A549 (cell line): Measurements from ENCODE around the gene SFTPD. TPM values are rescaled to one million over a fixed set of nuclear protein-coding genes. Genes with fewer than 3 reads are reported as not detected.
"Not testable (repeated sequence)": the region's sequence is repeated elsewhere in the genome, so short reads cannot be mapped to it uniquely, and the experiment has no call there.

Source experiments
- ATAC-seq, 2 experiments: fragments of 200-7000 bp in 1 of 2; fragments of >200 bp in 1 of 2; cut with Nextera tagmentation in 1 of 2; cut with Tn5 transposase in 1 of 2; 3 replicates each; pipeline versions ENCODE4 v1.8.0 to v1.9.1; 2018 to 2020; ENCODE audit warnings: mild to moderate bottlenecking in 1 of 2, moderate library complexity in 1 of 2
- CTCF ChIA-PET: fragments of 300-600 bp; sonication (Branson Sonifier 250); formaldehyde crosslinking; extraction: SDS; loops from one replicate; lab custom pipeline; 2021; ENCODE audit warnings: antibody characterized with exemption, inconsistent platforms; lab: Yijun Ruan, JAX
- POLR2A ChIA-PET: fragments of 350-600 bp; formaldehyde crosslinking; extraction: SDS; loops from one replicate; lab custom pipeline; 2021; ENCODE audit warnings: antibody characterized with exemption, inconsistent platforms; lab: Yijun Ruan, JAX
- DNase-seq, 2 experiments: peaks; one replicate each; pipeline versions ENCODE4 v3.0.0 to v3.0.0-alpha.2; 2011 to 2016; ENCODE audit warnings: low read depth in 1 of 2, low spot score in 1 of 2
- FAIRE-seq: peaks from 2 replicates; lab custom pipeline; 2011; peaks lifted over from hg19 to GRCh38; lab: Jason Lieb, UNC
- H3K27ac ChIP-seq, 2 experiments: fragments of >200 bp; sonication (Bioruptor Twin); formaldehyde crosslinking; 3 replicates each; pipeline ENCODE4 v1.5.1; 2016 to 2017
- H3K4me1 ChIP-seq: fragments of >200 bp; sonication (Bioruptor Twin); formaldehyde crosslinking; 3 replicates; pipeline ENCODE4 v1.6.1; 2016
- H3K4me2 ChIP-seq: fragments of >200 bp; sonication (Bioruptor Twin); formaldehyde crosslinking; 3 replicates; pipeline ENCODE4 v1.6.1; 2016
- H3K4me3 ChIP-seq: fragments of >200 bp; sonication (Bioruptor Twin); formaldehyde crosslinking; 3 replicates; pipeline ENCODE4 v1.5.1; 2016
- H3K9me3 ChIP-seq: fragments of >200 bp; sonication (Bioruptor Twin); formaldehyde crosslinking; 3 replicates; pipeline ENCODE4 v1.6.1; 2016
- ATOH8 ChIP-seq: fragments of 250-450 bp; sonication (Bioruptor Pico); IDR thresholded peaks from 2 replicates; pipeline ENCODE4 v1.5.0; 2020; ENCODE audit warnings: low read depth, mild to moderate bottlenecking, moderate library complexity
- EP300 ChIP-seq, 2 experiments: fragments of >200 bp; sonication (Bioruptor Twin); formaldehyde crosslinking; IDR thresholded peaks; 2 replicates in 1 of 2; 3 replicates in 1 of 2; pipeline ENCODE4 v1.6.1; 2016 to 2017
- HES2 ChIP-seq: fragments of >200 bp; sonication (Bioruptor Twin); formaldehyde crosslinking; IDR thresholded peaks from 2 replicates; pipeline ENCODE4 v1.6.1; 2016
- HEYL ChIP-seq: fragments of 250-450 bp; sonication (Bioruptor Pico); IDR thresholded peaks from 2 replicates; pipeline ENCODE4 v1.8.0; 2021; ENCODE audit warnings: mild to moderate bottlenecking, moderate library complexity
- HMGXB4 ChIP-seq: fragments of 250-450 bp; sonication (Bioruptor Pico); IDR thresholded peaks from 2 replicates; pipeline ENCODE4 v1.5.0; 2021; ENCODE audit warnings: mild to moderate bottlenecking, moderate library complexity, borderline replicate concordance
- HOXB13 ChIP-seq: fragments of 250-450 bp; sonication (Bioruptor Pico); IDR thresholded peaks from 2 replicates; pipeline ENCODE4 v1.5.0; 2020; ENCODE audit warnings: low read depth, mild to moderate bottlenecking, moderate library complexity
- JUN ChIP-seq, 2 experiments: fragments of >200 bp; sonication (Bioruptor Twin); formaldehyde crosslinking; IDR thresholded peaks; 2 replicates in 1 of 2; 3 replicates in 1 of 2; pipeline ENCODE4 v1.6.1; 2016 to 2017
- MAFK ChIP-seq: fragments of 450-650 bp; IDR thresholded peaks from 2 replicates; pipeline ENCODE4 v1.6.1; 2014; ENCODE audit not compliant: partially characterized antibody
- MYC ChIP-seq: IDR thresholded peaks from 2 replicates; pipeline ENCODE4 v1.6.1; 2012; ENCODE audit warnings: mild to moderate bottlenecking, inconsistent platforms, low read length, improper control_type of control experiment, borderline replicate concordance
- NR3C1 ChIP-seq: fragments of >200 bp; sonication (Bioruptor Twin); formaldehyde crosslinking; IDR thresholded peaks from 3 replicates; pipeline ENCODE4 v1.6.1; 2017
- PBX3 ChIP-seq: IDR thresholded peaks from 2 replicates; pipeline ENCODE4 v1.6.1; 2012
- PHF8 ChIP-seq: fragments of 200-600 bp; sonication (generic); IDR thresholded peaks from 2 replicates; pipeline ENCODE4 v1.6.1; 2016; ENCODE audit warnings: low read depth, mild to moderate bottlenecking, antibody characterized with exemption, moderate library complexity, borderline replicate concordance
- RNF2 ChIP-seq: fragments of 200-600 bp; sonication (generic); IDR thresholded peaks from 2 replicates; pipeline ENCODE4 v1.6.1; 2016; ENCODE audit warnings: low read depth, mild to moderate bottlenecking, antibody characterized with exemption, moderate library complexity, borderline replicate concordance
- WGBS: methylation state at CpG from one replicate; pipeline ENCODE4 v1.1.6; 2017; ENCODE audit errors: missing lambda C conversion rate; 5-methylcytosine and 5-hydroxymethylcytosine counted together
- polyA plus RNA-seq, 4 experiments: library from polyadenylated mRNA; depleted of rRNA in 3 of 4; stranded (reverse); fragments of >200 nt; fragmentation: RNase III in 1 of 4; extraction: RNeasy Plus Mini Kit Qiagen cat#74134 plus additional on column Dnase treatment in 1 of 4; gene quantifications; 2 replicates in 3 of 4; 3 replicates in 1 of 4; pipeline ENCODE4 v1.2.3, GENCODE V29; 2011 to 2017

SFTPD gene
- polyA plus RNA-seq, 2 of the 4 experiments (the other 2 are of a cell fraction), result 0.17 to 0.19 TPM

GRCh38 chr10:79898597-79899325, 50.1 kb downstream of the SFTPD start:
- H3K4me1 ChIP-seq, result no peaks in the 10 kb centered on the region
- ChIA-PET CTCF (no interaction called here), POLR2A (no interaction called here)
- TF ChIP-seq HEYL (no peak), RNF2 (no peak), HMGXB4 (CRISPR knock-in tag) (no peak), EP300 (IDR thresholded peaks at IDR 0.05) (no peak), JUN (IDR thresholded peaks at IDR 0.05) (no peak), PHF8 (no peak), MYC (no peak), HOXB13 (CRISPR knock-in tag) (no peak), NR3C1 (no peak), HES2 (no peak), MAFK (no peak)
- no peak for DNase-seq
- no peaks in the 10 kb centered on the region for H3K9me3 ChIP-seq
- no peak overlapping the region for H3K4me2 ChIP-seq
- WGBS, result 45% methylated on average over 3 of the region's 3 CpGs
- no peak for FAIRE-seq
- no peak overlapping the region for H3K4me3 ChIP-seq
- no peak overlapping the region for H3K27ac ChIP-seq
- no peak for ATAC-seq

GRCh38 chr10:79892896-79893295, 56.0 kb downstream of the SFTPD start:
- H3K9me3 ChIP-seq, H3K4me3 ChIP-seq, H3K4me2 ChIP-seq, DNase-seq, POLR2A ChIA-PET, ATAC-seq, FAIRE-seq, H3K27ac ChIP-seq, CTCF ChIA-PET, H3K4me1 ChIP-seq: not testable (repeated sequence)
- 75% methylated on average over 17 of the region's 17 CpGs for WGBS

GRCh38 chr10:79890469-79890868, 58.4 kb downstream of the SFTPD start:
- FAIRE-seq, result no peak

GRCh38 chr10:79888984-79889383, 59.9 kb downstream of the SFTPD start:
- 47% methylated on average over 2 of the region's 2 CpGs for WGBS
- DNase-seq, H3K27ac ChIP-seq, CTCF ChIA-PET, H3K4me2 ChIP-seq, ATAC-seq, H3K4me1 ChIP-seq, H3K4me3 ChIP-seq, FAIRE-seq, POLR2A ChIA-PET, H3K9me3 ChIP-seq: not testable (repeated sequence)

More at GRCh38 chr10:79890469-79890868, 58.4 kb downstream of the SFTPD start:
- H3K4me3 ChIP-seq, result no peak overlapping the region
- H3K4me2 ChIP-seq, result no peak overlapping the region
- 0% methylated on average over 1 of the region's 1 CpG for WGBS
- no peak overlapping the region for H3K27ac ChIP-seq
- no peak for TF ChIP-seq EP300 (IDR thresholded peaks at IDR 0.05)
- TF ChIP-seq ATOH8 (CRISPR knock-in tag), result no peak
- no peak for TF ChIP-seq PBX3
- TF ChIP-seq, all 56 proteins: peak for 0
- H3K9me3 ChIP-seq, result no peaks in the 10 kb centered on the region
- ChIA-PET POLR2A (no interaction called here), CTCF (no interaction called here)
- no peak for ATAC-seq
- DNase-seq, result no peak
- H3K4me1 ChIP-seq, result no peaks in the 10 kb centered on the region

Other genes with a start within 250 kb of the SFTPD start
- gene NUTM2B, start 245.9 kb downstream of the SFTPD start, polyA plus RNA-seq (2011; rRNA removed), result 0.03 and 0.14 TPM in 2 replicates
- 0.21 to 0.46 TPM (median 0.25 TPM) in 3 replicates for gene NUTM2B, start 245.9 kb downstream of the SFTPD start, polyA plus RNA-seq (2017; fragmentation: RNase III; extraction: RNeasy Plus Mini Kit Qiagen cat#74134 plus additional on column Dnase treatment)
- 0.21 and 0.34 TPM in 2 replicates for gene NUTM2E, start 122.4 kb downstream of the SFTPD start, polyA plus RNA-seq (2011; rRNA removed)
- gene NUTM2E, start 122.4 kb downstream of the SFTPD start, polyA plus RNA-seq (2017; fragmentation: RNase III; extraction: RNeasy Plus Mini Kit Qiagen cat#74134 plus additional on column Dnase treatment), result 0.22 to 0.37 TPM (median 0.29 TPM) in 3 replicates
- gene TMEM254, start 129.6 kb upstream of the SFTPD start, polyA plus RNA-seq (2011; rRNA removed), result 38.9 and 43.6 TPM in 2 replicates
- 19.0 to 20.9 TPM (median 20.4 TPM) in 3 replicates for gene TMEM254, start 129.6 kb upstream of the SFTPD start, polyA plus RNA-seq (2017; fragmentation: RNase III; extraction: RNeasy Plus Mini Kit Qiagen cat#74134 plus additional on column Dnase treatment)
- gene PLAC9, start 183.6 kb upstream of the SFTPD start, polyA plus RNA-seq (2011; rRNA removed), result not detected in 2 replicates
- gene PLAC9, start 183.6 kb upstream of the SFTPD start, polyA plus RNA-seq (2017; fragmentation: RNase III; extraction: RNeasy Plus Mini Kit Qiagen cat#74134 plus additional on column Dnase treatment), result not detected in 3 replicates